ENCODE data around the gene PC. TPM values are rescaled to one million over a fixed set of nuclear protein-coding genes. Genes with fewer than 3 reads are reported as not detected.

The PC gene
- total and polyA plus RNA-seq, 2 donors, result 3.6 to 12.6 TPM

DNA sequence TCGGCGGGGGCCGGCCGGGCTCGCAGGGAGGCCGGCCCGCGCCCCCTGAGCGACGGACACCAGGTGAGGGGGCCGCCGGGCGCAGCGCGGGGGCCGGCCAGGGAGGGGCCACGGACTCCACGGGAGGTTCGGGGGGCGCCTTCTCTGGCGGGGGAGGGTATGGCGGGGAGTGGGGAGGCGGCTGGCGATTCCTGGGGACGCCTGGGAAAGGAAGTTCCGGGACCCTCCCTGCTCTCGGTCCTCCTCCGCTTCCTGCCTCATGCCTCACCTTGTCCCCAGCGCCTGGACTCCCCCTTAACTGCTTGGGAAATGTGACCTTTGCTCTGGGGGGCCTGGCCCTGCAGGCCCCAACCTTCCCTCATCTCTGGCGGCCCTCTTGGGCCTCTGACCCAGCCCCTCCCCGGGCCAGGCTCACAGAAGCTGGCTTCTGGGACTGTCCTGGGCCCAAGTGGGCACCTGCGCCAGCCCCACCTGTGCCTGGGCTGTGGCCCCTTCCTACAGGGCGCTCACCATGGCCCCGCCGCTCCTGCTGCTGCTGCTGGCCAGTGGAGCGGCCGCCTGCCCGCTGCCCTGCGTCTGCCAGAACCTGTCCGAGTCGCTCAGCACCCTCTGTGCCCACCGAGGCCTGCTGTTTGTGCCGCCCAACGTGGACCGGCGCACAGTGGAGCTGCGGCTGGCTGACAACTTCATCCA lies 100.8 kb downstream of the PC start:
- Histone ChIP-seq H3K36me3 (ENCODE audit: insufficient read depth) (no peaks in the 10 kb centered on the region), H3K4me3 (ENCODE audit: low read depth, low read length) (peak overlapping the region; percentile 53), H3K4me1 (ENCODE audit: insufficient read depth) (no peaks in the 10 kb centered on the region), H3K27ac (ENCODE audit: low read depth) (no peak overlapping the region)
- WGBS, result 43% methylated on average over 47 of the region's 47 CpGs
- DNase-seq (ENCODE audit: extremely low spot score), result no peak

DNA sequence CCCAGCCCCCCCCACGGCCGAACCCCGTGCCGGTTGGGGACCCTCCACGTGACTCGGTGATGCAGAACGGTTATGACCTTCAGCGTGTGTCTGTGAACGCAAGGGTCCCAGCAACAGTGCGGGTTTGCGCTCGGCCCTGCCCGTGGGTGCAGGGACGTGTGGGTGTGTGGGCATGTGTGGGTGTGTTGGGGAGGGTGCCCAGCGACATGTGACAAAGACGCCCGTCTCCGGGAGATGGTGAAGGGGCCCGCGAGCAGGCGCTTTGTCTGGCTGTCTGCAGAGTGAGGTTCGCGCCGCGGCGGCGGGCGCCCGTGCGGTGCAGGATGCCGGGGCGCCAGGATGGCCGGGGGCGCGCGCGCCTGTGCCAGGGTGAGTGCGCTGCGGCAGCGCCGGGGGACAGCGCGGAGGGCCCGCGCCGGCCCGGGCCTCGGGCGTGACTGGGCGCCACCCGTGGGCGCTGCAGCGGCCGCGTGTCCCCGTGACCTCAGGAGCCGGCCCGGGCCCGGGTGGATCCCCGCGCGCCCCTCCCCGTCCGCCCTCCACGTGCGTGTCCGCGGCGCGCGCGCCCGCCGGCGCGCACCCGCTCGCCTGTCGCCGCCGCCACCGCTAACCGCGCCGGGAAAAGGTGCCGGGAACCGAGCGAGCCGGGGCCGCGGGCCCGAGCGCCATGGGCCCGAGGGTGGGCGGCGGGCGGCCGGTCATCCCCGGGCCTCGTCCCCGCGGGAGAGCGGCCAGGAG lies 101.5 kb downstream of the PC start, which contains the start of gene LRFN4:
Gene LRFN4, plus strand, starts transcription at position 569 of the 738 bp plus-strand sequence. CDS start 681 bp downstream, outside the sequence.
- under 1% methylated on average over 102 of the region's 103 CpGs for WGBS
- no peak for DNase-seq (ENCODE audit: extremely low spot score)
- Histone ChIP-seq H3K27ac (ENCODE audit: low read depth) (peak within 1 kb of the TSS; percentile 83), H3K4me1 (ENCODE audit: insufficient read depth) (no peaks in the 10 kb centered on the region), H3K36me3 (ENCODE audit: insufficient read depth) (no peaks in the 10 kb centered on the region), H3K4me3 (ENCODE audit: low read depth, low read length) (peak within 1 kb of the TSS; percentile 53)

DNA sequence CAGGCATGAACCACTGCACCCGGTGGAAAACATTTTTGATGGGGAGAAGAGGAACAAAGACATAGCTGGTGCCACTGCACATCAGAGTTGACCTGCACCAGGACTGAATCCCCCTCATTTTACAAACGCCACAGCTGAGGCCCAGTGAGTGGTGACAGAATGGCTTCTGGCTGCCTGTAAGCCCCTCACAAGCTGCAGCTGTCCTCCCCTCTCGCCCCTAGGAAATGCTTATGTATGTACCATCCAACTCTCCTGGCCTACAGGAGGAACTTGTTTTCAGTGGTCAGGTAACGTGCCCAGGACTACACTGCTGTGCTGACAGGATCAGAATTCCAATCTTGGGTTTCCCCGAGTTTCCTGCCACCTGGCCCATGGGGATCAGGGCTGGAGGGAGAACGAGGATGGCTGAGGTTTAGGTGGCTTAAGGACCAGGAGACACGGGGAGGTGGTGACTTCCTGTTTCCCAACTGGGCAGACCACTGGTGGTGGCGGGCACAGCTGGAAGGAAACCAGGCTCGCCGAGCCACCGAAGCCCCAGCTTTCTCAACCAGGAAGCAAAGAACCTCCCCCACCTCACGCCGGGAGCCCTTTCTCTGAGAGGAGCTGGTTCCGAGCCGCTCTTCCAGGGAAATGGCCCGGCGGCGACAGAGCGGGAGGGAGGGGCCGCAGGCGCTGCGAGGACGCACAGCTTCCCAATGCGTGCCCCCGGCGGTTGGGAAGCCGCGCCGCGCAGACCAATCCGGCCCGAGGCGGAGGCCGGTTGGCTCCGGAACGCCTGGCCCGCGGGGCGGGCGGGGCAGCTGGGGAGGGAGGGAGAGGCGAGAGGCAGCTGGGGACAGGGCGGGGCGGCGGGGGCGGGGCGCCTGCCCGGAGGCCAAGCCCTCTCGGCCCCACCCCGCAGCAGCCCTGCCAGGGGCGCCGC lies 102.3 kb downstream of the PC start:
- DNase-seq (ENCODE audit: extremely low spot score), result peak; percentile 64

DNA sequence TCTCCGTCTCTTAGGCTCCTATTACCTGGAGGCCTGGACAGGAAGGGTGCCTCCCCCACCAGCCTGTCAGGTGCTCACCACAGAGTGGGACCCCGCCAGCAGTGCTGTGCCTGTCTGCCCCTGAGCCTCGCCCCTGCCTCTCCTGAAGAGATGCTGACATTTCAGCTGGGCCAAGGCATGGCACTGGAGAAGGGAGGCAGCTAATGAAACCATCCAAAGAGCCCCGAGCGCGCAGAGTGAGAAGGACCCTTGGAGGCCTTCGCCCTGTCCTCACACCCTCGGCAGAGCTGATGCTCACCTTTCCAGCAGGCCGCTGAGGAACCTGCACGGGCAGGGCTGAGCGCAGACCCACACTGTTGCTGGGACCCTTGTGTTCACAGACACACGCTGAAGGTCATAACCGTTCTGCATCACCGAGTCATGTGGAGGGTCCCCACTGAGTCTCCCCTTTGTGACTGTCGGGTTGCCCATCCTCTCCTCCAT lies 103.4 kb downstream of the PC start:
- Histone ChIP-seq H3K27ac (ENCODE audit: low read depth) (no peak overlapping the region), H3K4me3 (ENCODE audit: low read depth, low read length) (no peak overlapping the region), H3K36me3 (ENCODE audit: insufficient read depth) (no peaks in the 10 kb centered on the region), H3K4me1 (ENCODE audit: insufficient read depth) (no peaks in the 10 kb centered on the region)
- WGBS, result 95% methylated on average over 15 of the region's 15 CpGs
- DNase-seq (ENCODE audit: extremely low spot score), result no peak

More for the DNA sequence above, 102.3 kb downstream of the PC start:
- H3K4me3 ChIP-seq (ENCODE audit: low read depth, low read length), result peak overlapping the region; percentile 53
- WGBS, result 4% methylated on average over 51 of the region's 51 CpGs
- no peaks in the 10 kb centered on the region for H3K4me1 ChIP-seq (ENCODE audit: insufficient read depth)
- peak overlapping the region; percentile 83 for H3K27ac ChIP-seq (ENCODE audit: low read depth)
- H3K36me3 ChIP-seq (ENCODE audit: insufficient read depth), result no peaks in the 10 kb centered on the region

DNA sequence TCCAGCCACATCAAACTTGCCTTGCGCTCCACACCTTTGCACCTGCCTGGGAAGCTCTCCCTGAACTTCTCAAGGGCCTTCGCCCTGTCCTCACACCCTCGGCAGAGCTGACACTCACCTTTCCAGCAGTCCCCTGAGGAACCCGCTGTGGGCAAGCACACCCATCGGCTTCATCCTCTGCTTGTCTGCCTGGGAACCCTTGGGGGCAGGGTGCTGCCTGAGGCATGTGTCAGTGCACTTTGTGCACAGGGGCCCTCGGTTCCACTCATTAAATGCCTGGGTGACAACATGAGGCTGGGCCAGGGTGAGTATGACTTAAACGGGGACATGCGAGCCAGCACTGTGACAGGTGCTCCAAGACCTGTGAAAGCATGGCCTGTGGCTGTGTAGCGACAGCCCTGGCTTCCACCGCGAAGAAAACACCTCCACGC lies 103.9 kb downstream of the PC start:
- DNase-seq (ENCODE audit: extremely low spot score), result no peak
- WGBS, result 95% methylated on average over 12 of the region's 12 CpGs
- Histone ChIP-seq H3K36me3 (ENCODE audit: insufficient read depth) (no peaks in the 10 kb centered on the region), H3K4me1 (ENCODE audit: insufficient read depth) (no peaks in the 10 kb centered on the region), H3K27ac (ENCODE audit: low read depth) (no peak overlapping the region), H3K4me3 (ENCODE audit: low read depth, low read length) (no peak overlapping the region)

DNA sequence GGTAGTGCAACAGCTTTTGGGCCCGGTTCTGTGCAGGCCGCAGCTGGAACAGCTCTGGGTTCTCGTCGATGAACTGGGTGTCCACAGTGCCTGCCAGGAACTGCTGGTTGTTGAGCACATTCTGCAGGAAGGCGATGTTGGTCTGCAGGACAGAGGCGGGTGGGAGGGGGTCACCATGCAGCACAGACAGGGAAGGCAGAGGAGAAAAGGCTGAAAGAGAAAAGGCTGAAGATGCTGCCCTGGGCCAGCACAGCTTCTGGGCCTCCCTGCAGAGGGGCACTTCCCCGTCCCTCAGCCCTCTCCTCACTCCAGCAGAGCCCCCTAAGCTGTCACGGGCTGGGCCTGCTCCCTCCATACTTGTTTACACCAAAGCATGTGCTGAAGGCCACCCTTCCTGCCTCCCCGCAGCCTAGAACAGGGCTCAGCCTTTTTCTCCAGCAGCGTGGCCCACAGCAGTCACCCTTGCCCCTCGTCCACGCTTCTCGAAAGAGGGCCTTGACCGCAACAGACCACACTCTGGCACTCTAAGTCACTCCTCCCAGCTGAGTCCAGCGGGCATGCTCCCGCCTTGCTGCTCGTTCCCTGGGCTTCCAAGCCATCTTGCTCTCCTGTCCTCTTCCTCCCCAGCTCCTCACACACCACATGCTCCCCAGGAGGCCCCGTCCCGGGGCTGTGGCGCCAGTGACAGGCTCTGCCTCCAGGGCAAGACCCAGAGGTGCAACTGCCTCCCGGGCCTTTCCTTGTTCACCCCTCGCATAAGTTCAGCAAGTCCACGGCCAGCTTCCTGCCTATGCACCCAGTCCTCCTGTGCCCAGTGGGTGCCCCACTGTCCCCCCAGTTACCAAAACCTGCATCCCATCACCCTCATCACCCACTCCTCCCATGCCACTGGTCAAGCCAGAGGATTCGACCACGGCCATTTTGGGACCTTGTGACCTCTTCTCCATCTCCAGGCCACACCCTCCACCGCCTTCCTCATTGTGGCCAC lies 104.6 kb downstream of the PC start:
- 88% methylated on average over 26 of the region's 26 CpGs for WGBS
- Histone ChIP-seq H3K4me1 (ENCODE audit: insufficient read depth) (no peaks in the 10 kb centered on the region), H3K36me3 (ENCODE audit: insufficient read depth) (no peaks in the 10 kb centered on the region), H3K4me3 (ENCODE audit: low read depth, low read length) (no peak overlapping the region), H3K27ac (ENCODE audit: low read depth) (no peak overlapping the region)
- DNase-seq (ENCODE audit: extremely low spot score), result no peak

DNA sequence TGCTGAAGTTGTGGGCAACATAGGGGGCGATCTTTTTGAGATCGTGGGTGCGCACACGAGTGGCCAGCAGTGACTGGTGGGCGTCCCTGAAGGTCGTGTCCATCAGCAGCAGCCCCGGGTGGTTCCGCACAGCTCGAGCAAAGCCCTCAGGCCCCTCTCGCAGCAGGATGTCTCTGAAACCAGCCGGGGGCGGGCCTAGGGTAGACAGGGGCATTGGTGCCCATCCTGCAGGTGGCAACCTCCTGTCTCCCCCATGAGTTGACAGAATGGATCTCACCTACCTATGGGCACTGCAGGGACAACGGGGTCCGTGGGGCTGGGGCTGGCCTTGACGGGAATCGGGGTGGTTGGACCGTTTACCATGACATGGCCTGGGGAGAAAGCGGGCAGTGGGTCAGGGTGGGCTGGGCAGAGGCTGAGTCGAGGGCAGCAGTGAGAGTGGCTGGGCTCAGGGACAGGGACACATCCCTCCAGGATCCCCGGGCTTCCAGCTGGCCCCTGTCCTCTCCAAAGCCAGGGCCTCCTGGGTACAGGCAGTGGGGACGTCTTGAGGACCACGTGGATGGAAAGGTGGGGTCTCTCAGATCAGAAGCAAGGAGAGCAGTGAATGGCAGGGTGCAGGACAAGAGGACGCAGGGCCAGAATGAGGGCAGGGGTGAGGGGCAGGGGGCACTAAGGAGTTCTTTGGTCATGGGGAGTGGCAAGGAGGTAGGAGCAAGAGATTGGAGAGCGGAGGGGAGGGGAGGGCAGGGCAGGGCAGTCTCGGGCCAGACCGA lies 105.5 kb downstream of the PC start:
- no peak for DNase-seq (ENCODE audit: extremely low spot score)
- Histone ChIP-seq H3K4me3 (ENCODE audit: low read depth, low read length) (no peak overlapping the region), H3K36me3 (ENCODE audit: insufficient read depth) (no peaks in the 10 kb centered on the region), H3K27ac (ENCODE audit: low read depth) (no peak overlapping the region), H3K4me1 (ENCODE audit: insufficient read depth) (no peaks in the 10 kb centered on the region)
- 90% methylated on average over 26 of the region's 26 CpGs for WGBS

DNA sequence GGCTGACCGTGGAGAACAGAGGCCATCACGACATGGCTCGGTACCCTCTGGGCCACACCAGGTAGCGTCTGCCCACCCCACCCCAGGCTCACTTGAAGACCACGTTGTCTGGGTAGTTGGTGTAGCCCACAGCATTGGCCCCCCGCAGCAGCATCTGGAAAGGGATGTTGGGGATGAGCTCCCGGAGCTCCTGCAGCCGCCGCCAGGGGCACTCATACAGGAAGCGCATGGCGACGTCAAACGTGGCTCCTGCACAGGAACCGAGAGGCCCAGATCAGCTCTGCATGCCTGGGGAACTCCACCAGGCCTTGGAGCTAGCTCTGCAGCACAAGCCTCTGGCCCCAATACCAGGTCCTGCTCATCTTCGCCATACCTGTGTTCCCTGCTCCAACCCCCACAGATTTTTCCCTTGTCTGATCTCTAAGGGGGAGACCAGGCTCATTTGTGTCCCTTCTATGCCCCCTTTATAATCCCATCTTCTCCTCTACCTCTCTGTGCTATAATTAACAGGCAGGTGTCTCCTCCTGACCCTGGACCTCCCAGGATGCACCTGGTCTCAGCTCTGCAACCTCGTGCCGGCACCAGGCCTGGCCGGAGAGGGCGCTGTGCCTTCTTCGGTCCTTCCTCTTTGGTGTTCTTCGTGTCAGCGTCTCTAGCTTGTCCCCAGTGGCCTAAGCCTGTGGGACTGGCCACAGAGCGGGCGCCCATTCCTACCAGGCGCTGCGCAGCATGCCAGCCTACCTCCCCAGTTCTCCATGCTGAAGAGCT lies 106.3 kb downstream of the PC start:
- WGBS, result 74% methylated on average over 26 of the region's 26 CpGs
- Histone ChIP-seq H3K36me3 (ENCODE audit: insufficient read depth) (no peaks in the 10 kb centered on the region), H3K4me1 (ENCODE audit: insufficient read depth) (no peaks in the 10 kb centered on the region), H3K27ac (ENCODE audit: low read depth) (no peak overlapping the region), H3K4me3 (ENCODE audit: low read depth, low read length) (no peak overlapping the region)
- no peak for DNase-seq (ENCODE audit: extremely low spot score)

DNA sequence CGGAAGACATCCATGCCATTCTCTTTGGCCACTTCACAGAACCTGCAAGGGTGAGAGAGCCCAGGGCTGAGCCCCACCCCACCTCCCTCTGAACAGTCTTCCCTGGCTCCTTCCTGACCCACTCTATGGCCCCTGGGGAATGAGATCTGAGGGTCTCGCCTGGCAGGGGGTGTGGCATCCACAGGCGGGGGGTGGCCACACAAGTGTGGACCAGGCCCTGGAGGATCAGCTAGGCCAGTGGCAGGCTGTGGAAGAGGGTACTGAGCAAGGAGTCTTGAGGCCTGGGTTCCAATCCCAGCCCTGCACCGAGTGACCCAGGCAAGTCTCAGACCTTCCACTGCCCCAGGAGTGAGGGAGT lies 107.0 kb downstream of the PC start:
- WGBS, result 89% methylated on average over 4 of the region's 4 CpGs
- H3K36me3 ChIP-seq (ENCODE audit: insufficient read depth), result no peaks in the 10 kb centered on the region
- H3K4me1 ChIP-seq (ENCODE audit: insufficient read depth), result no peaks in the 10 kb centered on the region
- DNase-seq (ENCODE audit: extremely low spot score), result no peak
- no peak overlapping the region for H3K4me3 ChIP-seq (ENCODE audit: low read depth, low read length)
- H3K27ac ChIP-seq (ENCODE audit: low read depth), result no peak overlapping the region

DNA sequence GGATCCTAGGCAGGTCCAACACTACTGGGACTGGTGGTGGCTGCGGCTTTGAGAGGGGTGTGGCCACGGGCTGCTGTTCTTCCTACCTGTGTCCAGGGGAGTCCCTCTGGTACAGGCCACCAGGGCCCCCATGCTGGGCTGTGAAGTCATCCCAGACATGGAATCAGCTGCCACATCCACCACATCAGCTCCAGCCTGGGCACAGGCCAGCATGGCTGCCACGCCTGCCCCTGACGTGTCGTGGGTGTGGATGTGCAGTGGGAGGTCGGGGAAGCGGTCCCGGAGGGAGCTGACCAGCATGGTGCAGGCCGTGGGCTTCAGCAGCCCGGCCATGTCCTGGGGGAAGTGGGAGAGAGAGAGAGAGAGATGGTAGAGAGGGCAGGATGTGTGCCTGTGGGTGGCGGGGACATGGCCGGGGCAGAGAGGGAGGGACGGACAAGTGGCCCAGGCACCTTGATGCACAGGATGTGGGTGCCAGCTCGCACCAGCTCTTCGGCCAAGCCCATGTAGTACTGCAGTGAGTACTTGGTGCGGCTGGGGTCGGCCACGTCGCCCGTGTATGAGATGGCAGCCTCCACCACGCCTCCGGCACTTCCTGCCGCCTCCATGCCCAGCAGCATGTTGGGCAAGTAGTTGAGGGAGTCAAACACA lies 107.5 kb downstream of the PC start:
- 90% methylated on average over 23 of the region's 23 CpGs for WGBS
- Histone ChIP-seq H3K36me3 (ENCODE audit: insufficient read depth) (no peaks in the 10 kb centered on the region), H3K4me3 (ENCODE audit: low read depth, low read length) (no peak overlapping the region), H3K4me1 (ENCODE audit: insufficient read depth) (no peaks in the 10 kb centered on the region), H3K27ac (ENCODE audit: low read depth) (no peak overlapping the region)
- DNase-seq (ENCODE audit: extremely low spot score), result no peak

DNA sequence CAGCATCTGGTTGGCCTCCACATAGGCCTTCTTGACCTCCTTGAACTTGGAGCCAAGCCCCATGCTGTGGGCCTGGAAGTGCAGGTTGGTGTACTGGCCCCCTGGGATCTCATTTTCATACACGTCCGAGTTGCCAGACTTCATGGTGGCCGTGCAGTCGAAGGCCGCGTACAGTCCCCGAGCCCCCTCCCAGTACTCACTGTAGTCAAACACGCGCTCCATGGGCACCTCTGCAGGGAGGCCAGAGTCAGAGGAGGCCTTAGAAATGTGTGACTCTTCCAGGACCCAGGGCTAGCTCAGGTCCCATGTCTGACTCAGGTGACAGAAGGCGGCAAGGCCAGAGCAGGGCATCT lies 108.0 kb downstream of the PC start:
- no peak for DNase-seq (ENCODE audit: extremely low spot score)
- no peak overlapping the region for H3K4me3 ChIP-seq (ENCODE audit: low read depth, low read length)
- H3K27ac ChIP-seq (ENCODE audit: low read depth), result no peak overlapping the region
- 91% methylated on average over 10 of the region's 10 CpGs for WGBS
- no peaks in the 10 kb centered on the region for H3K36me3 ChIP-seq (ENCODE audit: insufficient read depth)
- no peaks in the 10 kb centered on the region for H3K4me1 ChIP-seq (ENCODE audit: insufficient read depth)

All from urinary bladder (tissue), 4 donors.